Stimulated activated CD8-positive, alpha-beta memory T cell treated with anti-CD3 and anti-CD28 coated beads, Interleukin-12 subunit alpha, Interleukin-12 subunit beta, amount 100 ng/mL, for 24 hours (primary cell): ENCODE data around the gene USP54.
A peak's percentile ranks its signal among the peaks of the same experiment; 100 is the strongest.

Experiments used
- DNase-seq: peaks from one replicate; pipeline ENCODE4 v3.0.0-alpha.2; 2020; ENCODE audit errors: extremely low read depth

Gene USP54

GRCh38 chr10:73522263-73522662 is 68.9 kb downstream of the USP54 start:
- DNase-seq = no peak

- no peak for DNase-seq
These were observed 71.8 kb downstream of the USP54 start for GRCh38 chr10:73519336-73519735.

GRCh38 chr10:73517166-73517888 is 73.8 kb downstream of the USP54 start:
- DNase-seq = no peak

GRCh38 chr10:73512207-73512743 is 78.9 kb downstream of the USP54 start:
- DNase-seq = no peak

- DNase-seq = no peak
These were observed 81.4 kb downstream of the USP54 start for GRCh38 chr10:73509695-73510094.

GRCh38 chr10:73506491-73506890 is 84.7 kb downstream of the USP54 start:
- DNase-seq = no peak

- DNase-seq = no peak
These were observed 85.1 kb downstream of the USP54 start for GRCh38 chr10:73506074-73506473.

- no peak for DNase-seq
These were observed 88.1 kb downstream of the USP54 start for GRCh38 chr10:73503037-73503436.

GRCh38 chr10:73501651-73502050 is 89.5 kb downstream of the USP54 start:
- DNase-seq = no peak

- no peak for DNase-seq
These were observed 93.5 kb downstream of the USP54 start for GRCh38 chr10:73497623-73498022.

GRCh38 chr10:73495884-73496674 is 95.1 kb downstream of the USP54 start, which contains the start of gene PPP3CB:
Gene PPP3CB, minus strand, starts transcription at chr10:73496024. Its CDS starts 135 bp downstream, at chr10:73495889.
- DNase-seq = peak; percentile 82

GRCh38 chr10:73495226-73495883 is 95.8 kb downstream of the USP54 start:
- peak; percentile 68 for DNase-seq

- no peak for DNase-seq
These were observed 96.3 kb downstream of the USP54 start for GRCh38 chr10:73494877-73495225.

- no peak for DNase-seq
These were observed 96.9 kb downstream of the USP54 start for GRCh38 chr10:73494213-73494612.

GRCh38 chr10:73493781-73494180 is 97.4 kb downstream of the USP54 start:
- no peak for DNase-seq

GRCh38 chr10:73486601-73487000 is 104.5 kb downstream of the USP54 start:
- no peak for DNase-seq

- no peak for DNase-seq
These were observed 105.8 kb downstream of the USP54 start for GRCh38 chr10:73485320-73485719.

GRCh38 chr10:73480158-73480557 is 111.0 kb downstream of the USP54 start:
- DNase-seq = no peak

GRCh38 chr10:73478636-73479035 is 112.5 kb downstream of the USP54 start:
- DNase-seq = no peak

- no peak for DNase-seq
These were observed 119.9 kb downstream of the USP54 start for GRCh38 chr10:73471226-73471625.

- no peak for DNase-seq
These were observed 121.6 kb downstream of the USP54 start for GRCh38 chr10:73469579-73469978.

- no peak for DNase-seq
These were observed 123.9 kb downstream of the USP54 start for GRCh38 chr10:73467206-73467605.
